HepG2 (cell line): ENCODE measurements around the gene NYAP1. TPM values are rescaled to one million over a fixed set of nuclear protein-coding genes. Genes with fewer than 3 reads are reported as not detected.

Source experiments
- CCDC6 ChIP-seq: sonication (generic); formaldehyde crosslinking; IDR thresholded peaks from 2 replicates; pipeline ENCODE4 v1.8.1; 2022; ENCODE audit warnings: mild to moderate bottlenecking, missing genetic modification reagents, moderate library complexity
- DNMT1 ChIP-seq: sonication (generic); formaldehyde crosslinking; IDR thresholded peaks from 2 replicates; pipeline ENCODE4 v1.5.1; 2020; ENCODE audit warnings: mild to moderate bottlenecking, missing genetic modification reagents
- DPF2 ChIP-seq: sonication (generic); formaldehyde crosslinking; IDR thresholded peaks from 2 replicates; pipeline ENCODE4 v1.4.0; 2020; ENCODE audit warnings: mild to moderate bottlenecking, low read depth, missing genetic modification reagents, borderline replicate concordance
- FOXC1 ChIP-seq: sonication (generic); formaldehyde crosslinking; IDR thresholded peaks from 2 replicates; pipeline ENCODE4 v1.8.0; 2022; ENCODE audit warnings: mild to moderate bottlenecking, missing genetic modification reagents, borderline replicate concordance
- KAT2B ChIP-seq: fragments of 150-350 bp; IDR thresholded peaks from 2 replicates; pipeline ENCODE4 v1.6.1; 2014; ENCODE audit warnings: low read depth, low read length, borderline replicate concordance
- KAT8 ChIP-seq: IDR thresholded peaks from 2 replicates; pipeline ENCODE4 v1.6.1; 2016; ENCODE audit warnings: missing genetic modification reagents, missing compliant biosample characterization
- PAX8 ChIP-seq: sonication (generic); formaldehyde crosslinking; IDR thresholded peaks from 2 replicates; pipeline ENCODE4 v1.8.0; 2022; ENCODE audit warnings: mild to moderate bottlenecking, missing genetic modification reagents, borderline replicate concordance
- SP1 ChIP-seq, 2 experiments: fragments of 450-650 bp in 1 of 2; sonication (generic) in 1 of 2; formaldehyde crosslinking in 1 of 2; IDR thresholded peaks; 2 replicates each; pipeline versions ENCODE4 v1.4.0 to v1.6.1; 2016 to 2020; ENCODE audit warnings: missing genetic modification reagents in 1 of 2
- polyA plus RNA-seq, 8 experiments: library from polyadenylated mRNA; depleted of rRNA in 3 of 8; stranded (reverse) in 7 of 8; unstranded in 1 of 8; fragments of >200 nt; fragmentation: Illumina TruSeq in 4 of 8; extraction: Trizol in 4 of 8; gene quantifications; 2 replicates each; pipeline versions ENCODE4 v1.2.1 to v1.2.3, GENCODE V29; 2011 to 2016; ENCODE audit warnings: low read depth in 4 of 8, missing spikeins in 1 of 8, mixed read lengths in 1 of 8; ENCODE audit not compliant: insufficient read depth in 1 of 8
- total RNA-seq, 5 experiments: library from RNA; depleted of rRNA; stranded (reverse); fragments of >200 nt; fragmentation: Illumina TruSeq; extraction: Trizol; gene quantifications; 2 replicates each; pipeline ENCODE4 v1.2.3, GENCODE V29; 2016; ENCODE audit warnings: low read depth in 1 of 5
- TF ChIP-seq, protein P1 (sequence below): sonication (generic); formaldehyde crosslinking; IDR thresholded peaks from 2 replicates; pipeline ENCODE4 v1.5.0; 2020; ENCODE audit warnings: mild to moderate bottlenecking, missing genetic modification reagents, borderline replicate concordance
- TF ChIP-seq, protein P2 (sequence below): sonication (generic); formaldehyde crosslinking; IDR thresholded peaks from 2 replicates; pipeline ENCODE4 v1.4.0; 2020; ENCODE audit warnings: mild to moderate bottlenecking, missing genetic modification reagents, borderline replicate concordance
- TF ChIP-seq, protein P3 (sequence below): sonication (generic); formaldehyde crosslinking; IDR thresholded peaks from 2 replicates; pipeline ENCODE4 v1.9.0; 2022; ENCODE audit warnings: missing genetic modification reagents, mild to moderate bottlenecking, borderline replicate concordance
- TF ChIP-seq, protein P4 (sequence below): sonication (generic); formaldehyde crosslinking; IDR thresholded peaks from 2 replicates; pipeline ENCODE4 v1.8.0; 2022; ENCODE audit warnings: mild to moderate bottlenecking, missing genetic modification reagents, borderline replicate concordance
- TF ChIP-seq, protein P5 (sequence below): sonication (generic); formaldehyde crosslinking; IDR thresholded peaks from 2 replicates; pipeline ENCODE4 v1.8.1; 2023; ENCODE audit warnings: mild to moderate bottlenecking, moderate library complexity, missing genetic modification reagents

The NYAP1 gene
- total and polyA plus RNA-seq, 2 of the 13 experiments (the other 11 are each of a cell fraction or from before 2014, with no cell fraction given): 0.15 to 0.46 TPM

DNA sequence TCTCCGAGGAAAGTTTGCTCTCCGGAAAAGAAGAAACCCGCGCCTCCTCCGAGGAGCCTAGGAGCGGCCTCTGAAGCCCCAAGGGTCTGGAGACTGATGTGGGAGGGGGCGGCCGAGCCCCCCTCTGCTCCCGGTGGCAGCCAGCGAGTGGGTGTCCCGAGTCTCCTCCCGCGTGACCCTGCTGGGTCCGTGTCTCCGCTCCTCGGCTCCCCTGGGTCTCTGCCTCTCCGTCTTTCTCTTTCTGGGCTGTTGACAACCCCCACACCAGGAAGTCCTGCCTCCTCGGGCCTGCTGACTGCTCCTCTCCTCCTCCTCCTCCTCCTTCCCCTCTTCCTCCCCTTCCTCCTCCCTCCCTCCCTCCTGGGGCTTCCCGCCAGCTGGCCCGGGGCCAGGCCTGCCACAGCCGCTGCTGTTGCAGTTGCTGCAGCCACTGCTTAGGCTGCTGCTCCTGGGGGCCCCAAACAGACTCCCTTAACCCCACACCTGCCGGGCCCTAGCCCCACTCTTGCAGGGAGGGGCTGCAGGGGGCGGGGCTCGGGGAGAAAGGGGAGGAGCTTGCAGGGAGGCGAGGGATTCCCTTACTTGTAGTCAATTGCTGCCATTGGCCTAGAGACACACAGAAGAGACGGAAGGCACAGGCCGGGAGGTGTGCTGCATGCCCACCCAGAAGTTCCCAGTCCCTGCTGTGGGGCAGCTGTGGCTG, 4.6 kb upstream of the NYAP1 start, which contains the start of gene TSC22D4 (continued):
- TF ChIP-seq, protein P1, sequence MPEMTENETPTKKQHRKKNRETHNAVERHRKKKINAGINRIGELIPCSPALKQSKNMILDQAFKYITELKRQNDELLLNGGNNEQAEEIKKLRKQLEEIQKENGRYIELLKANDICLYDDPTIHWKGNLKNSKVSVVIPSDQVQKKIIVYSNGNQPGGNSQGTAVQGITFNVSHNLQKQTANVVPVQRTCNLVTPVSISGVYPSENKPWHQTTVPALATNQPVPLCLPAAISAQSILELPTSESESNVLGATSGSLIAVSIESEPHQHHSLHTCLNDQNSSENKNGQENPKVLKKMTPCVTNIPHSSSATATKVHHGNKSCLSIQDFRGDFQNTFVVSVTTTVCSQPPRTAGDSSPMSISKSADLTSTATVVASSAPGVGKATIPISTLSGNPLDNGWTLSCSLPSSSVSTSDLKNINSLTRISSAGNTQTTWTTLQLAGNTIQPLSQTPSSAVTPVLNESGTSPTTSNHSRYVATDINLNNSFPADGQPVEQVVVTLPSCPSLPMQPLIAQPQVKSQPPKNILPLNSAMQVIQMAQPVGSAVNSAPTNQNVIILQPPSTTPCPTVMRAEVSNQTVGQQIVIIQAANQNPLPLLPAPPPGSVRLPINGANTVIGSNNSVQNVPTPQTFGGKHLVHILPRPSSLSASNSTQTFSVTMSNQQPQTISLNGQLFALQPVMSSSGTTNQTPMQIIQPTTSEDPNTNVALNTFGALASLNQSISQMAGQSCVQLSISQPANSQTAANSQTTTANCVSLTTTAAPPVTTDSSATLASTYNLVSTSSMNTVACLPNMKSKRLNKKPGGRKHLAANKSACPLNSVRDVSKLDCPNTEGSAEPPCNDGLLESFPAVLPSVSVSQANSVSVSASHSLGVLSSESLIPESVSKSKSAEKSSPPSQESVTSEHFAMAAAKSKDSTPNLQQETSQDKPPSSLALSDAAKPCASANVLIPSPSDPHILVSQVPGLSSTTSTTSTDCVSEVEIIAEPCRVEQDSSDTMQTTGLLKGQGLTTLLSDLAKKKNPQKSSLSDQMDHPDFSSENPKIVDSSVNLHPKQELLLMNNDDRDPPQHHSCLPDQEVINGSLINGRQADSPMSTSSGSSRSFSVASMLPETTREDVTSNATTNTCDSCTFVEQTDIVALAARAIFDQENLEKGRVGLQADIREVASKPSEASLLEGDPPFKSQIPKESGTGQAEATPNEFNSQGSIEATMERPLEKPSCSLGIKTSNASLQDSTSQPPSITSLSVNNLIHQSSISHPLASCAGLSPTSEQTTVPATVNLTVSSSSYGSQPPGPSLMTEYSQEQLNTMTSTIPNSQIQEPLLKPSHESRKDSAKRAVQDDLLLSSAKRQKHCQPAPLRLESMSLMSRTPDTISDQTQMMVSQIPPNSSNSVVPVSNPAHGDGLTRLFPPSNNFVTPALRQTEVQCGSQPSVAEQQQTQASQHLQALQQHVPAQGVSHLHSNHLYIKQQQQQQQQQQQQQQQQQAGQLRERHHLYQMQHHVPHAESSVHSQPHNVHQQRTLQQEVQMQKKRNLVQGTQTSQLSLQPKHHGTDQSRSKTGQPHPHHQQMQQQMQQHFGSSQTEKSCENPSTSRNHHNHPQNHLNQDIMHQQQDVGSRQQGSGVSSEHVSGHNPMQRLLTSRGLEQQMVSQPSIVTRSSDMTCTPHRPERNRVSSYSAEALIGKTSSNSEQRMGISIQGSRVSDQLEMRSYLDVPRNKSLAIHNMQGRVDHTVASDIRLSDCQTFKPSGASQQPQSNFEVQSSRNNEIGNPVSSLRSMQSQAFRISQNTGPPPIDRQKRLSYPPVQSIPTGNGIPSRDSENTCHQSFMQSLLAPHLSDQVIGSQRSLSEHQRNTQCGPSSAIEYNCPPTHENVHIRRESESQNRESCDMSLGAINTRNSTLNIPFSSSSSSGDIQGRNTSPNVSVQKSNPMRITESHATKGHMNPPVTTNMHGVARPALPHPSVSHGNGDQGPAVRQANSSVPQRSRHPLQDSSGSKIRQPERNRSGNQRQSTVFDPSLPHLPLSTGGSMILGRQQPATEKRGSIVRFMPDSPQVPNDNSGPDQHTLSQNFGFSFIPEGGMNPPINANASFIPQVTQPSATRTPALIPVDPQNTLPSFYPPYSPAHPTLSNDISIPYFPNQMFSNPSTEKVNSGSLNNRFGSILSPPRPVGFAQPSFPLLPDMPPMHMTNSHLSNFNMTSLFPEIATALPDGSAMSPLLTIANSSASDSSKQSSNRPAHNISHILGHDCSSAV (CRISPR knock-in tag): 0 out of 2 replicates have a peak, but pooled peaks have one; percentile 47
- TF ChIP-seq KAT2B: no peak
- no peak for TF ChIP-seq DNMT1 (CRISPR knock-in tag)
- TF ChIP-seq, protein P2, sequence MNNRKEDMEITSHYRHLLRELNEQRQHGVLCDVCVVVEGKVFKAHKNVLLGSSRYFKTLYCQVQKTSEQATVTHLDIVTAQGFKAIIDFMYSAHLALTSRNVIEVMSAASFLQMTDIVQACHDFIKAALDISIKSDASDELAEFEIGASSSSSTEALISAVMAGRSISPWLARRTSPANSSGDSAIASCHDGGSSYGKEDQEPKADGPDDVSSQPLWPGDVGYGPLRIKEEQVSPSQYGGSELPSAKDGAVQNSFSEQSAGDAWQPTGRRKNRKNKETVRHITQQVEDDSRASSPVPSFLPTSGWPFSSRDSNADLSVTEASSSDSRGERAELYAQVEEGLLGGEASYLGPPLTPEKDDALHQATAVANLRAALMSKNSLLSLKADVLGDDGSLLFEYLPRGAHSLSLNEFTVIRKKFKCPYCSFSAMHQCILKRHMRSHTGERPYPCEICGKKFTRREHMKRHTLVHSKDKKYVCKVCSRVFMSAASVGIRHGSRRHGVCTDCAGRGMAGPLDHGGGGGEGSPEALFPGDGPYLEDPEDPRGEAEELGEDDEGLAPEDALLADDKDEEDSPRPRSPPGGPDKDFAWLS (CRISPR knock-in tag): no peak
- TF ChIP-seq, protein P3, sequence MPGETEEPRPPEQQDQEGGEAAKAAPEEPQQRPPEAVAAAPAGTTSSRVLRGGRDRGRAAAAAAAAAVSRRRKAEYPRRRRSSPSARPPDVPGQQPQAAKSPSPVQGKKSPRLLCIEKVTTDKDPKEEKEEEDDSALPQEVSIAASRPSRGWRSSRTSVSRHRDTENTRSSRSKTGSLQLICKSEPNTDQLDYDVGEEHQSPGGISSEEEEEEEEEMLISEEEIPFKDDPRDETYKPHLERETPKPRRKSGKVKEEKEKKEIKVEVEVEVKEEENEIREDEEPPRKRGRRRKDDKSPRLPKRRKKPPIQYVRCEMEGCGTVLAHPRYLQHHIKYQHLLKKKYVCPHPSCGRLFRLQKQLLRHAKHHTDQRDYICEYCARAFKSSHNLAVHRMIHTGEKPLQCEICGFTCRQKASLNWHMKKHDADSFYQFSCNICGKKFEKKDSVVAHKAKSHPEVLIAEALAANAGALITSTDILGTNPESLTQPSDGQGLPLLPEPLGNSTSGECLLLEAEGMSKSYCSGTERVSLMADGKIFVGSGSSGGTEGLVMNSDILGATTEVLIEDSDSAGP: peak; percentile 45; the same call in 1 of the 2 replicates
- TF ChIP-seq FOXC1 (CRISPR knock-in tag): peak; percentile 81
- TF ChIP-seq DPF2 (CRISPR knock-in tag): no peak
- no peak for TF ChIP-seq CCDC6 (CRISPR knock-in tag)
- TF ChIP-seq, protein P4, sequence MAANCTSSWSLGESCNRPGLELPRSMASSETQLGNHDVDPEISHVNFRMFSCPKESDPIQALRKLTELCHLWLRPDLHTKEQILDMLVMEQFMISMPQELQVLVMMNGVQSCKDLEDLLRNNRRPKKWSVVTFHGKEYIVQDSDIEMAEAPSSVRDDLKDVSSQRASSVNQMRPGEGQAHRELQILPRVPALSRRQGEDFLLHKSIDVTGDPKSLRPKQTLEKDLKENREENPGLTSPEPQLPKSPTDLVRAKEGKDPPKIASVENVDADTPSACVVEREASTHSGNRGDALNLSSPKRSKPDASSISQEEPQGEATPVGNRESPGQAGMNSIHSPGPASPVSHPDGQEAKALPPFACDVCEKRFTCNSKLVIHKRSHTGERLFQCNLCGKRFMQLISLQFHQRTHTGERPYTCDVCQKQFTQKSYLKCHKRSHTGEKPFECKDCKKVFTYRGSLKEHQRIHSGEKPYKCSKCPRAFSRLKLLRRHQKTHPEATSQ (CRISPR knock-in tag): no peak
- TF ChIP-seq PAX8 (CRISPR knock-in tag): no peak
- TF ChIP-seq SP1 (IDR thresholded peaks at IDR 0.05): no peak
- TF ChIP-seq SP1 (CRISPR knock-in tag; IDR thresholded peaks at IDR 0.05): peak; percentile 47; the same call in 1 of the 2 replicates
- TF ChIP-seq KAT8 (CRISPR knock-in tag): no peak; the same call in none of the 2 replicates
- TF ChIP-seq, protein P5, sequence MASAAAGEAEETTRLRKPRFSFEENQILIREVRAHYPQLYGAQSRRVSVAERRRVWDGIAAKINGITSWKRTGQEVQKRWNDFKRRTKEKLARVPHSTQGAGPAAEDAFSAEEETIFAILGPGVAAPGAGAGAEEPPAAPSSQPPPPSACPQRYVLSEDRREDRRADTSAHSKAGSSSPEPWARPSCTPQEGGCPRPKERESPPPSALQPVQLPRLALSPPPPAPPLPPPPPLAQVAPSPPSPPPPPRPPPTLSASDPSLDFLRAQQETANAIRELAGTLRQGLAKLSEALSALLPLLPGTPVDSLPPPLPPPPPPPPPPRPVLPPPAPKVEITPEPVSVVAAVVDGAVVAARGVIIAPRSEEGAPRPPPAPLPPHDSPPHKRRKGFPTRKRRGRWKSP: no peak
